GM19372 (cell line): ENCODE data around the gene TICAM2.

Experiments used
- ATAC-seq: cut with Tn5 transposase; IDR thresholded peaks from one replicate; pipeline ENCODE4 v1.9.1; 2021; ENCODE audit warnings: mild to moderate bottlenecking, low read depth, moderate library complexity; ENCODE audit not compliant: unreplicated experiment

Gene TICAM2

GRCh38 chr5:115575167-115576070 lies 26.9 kb downstream of the TICAM2 start:
- ATAC-seq: no peak

GRCh38 chr5:115573133-115573532 lies 29.1 kb downstream of the TICAM2 start:
- ATAC-seq: no peak

GRCh38 chr5:115571441-115571878 lies 30.8 kb downstream of the TICAM2 start:
- ATAC-seq: no peak

GRCh38 chr5:115568668-115569067 lies 33.6 kb downstream of the TICAM2 start:
- ATAC-seq: no peak

GRCh38 chr5:115565233-115565632 lies 37.0 kb downstream of the TICAM2 start:
- ATAC-seq: no peak

- no peak for ATAC-seq
Measured at GRCh38 chr5:115561176-115561575, 41.1 kb downstream of the TICAM2 start.

DNA sequence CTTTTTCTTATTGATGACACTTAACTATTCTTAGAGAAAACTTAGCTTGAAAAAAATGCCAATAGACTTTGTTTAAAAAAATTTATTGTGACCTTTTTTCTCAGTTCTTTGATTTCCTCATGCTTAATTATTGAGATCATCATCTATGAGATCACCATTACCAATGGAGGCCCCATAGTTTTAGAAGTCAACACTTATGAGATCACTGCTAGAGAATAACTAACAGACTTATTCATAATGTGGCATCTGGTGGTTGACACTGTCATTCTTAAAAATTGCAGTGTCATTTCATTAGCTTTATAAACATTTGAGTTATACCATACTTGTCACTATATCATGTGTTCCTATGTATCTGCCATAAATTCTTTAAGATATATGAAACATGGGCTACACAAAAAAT lies 42.8 kb downstream of the TICAM2 start:
- no peak for ATAC-seq

DNA sequence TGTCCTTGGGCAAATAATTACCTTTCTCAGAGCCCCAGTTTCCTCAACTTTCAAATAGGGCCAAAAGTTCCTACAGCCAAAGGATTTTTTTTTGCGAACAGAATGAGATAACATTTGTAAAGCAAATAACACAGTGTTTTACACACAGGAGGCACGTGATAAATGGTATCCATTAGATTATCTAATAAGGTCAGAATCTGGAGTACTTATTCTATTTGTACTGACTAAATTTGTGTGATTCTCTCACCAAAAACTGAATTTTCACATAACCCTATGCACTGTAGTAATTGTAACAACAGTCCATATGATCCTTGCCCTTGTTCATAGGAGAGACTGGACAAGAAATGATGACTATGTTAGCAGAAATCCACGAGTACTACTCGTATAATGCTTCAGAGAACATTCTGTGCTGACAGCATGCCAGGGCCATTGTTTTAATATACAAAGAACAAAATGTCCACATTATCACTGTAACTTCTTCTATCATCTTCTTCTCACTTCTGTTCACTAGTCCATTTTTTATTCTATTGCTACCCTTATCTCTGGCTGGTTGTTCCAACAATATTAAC lies 43.8 kb downstream of the TICAM2 start:
- ATAC-seq: no peak

GRCh38 chr5:115557667-115558387 lies 44.5 kb downstream of the TICAM2 start:
- no peak for ATAC-seq

DNA sequence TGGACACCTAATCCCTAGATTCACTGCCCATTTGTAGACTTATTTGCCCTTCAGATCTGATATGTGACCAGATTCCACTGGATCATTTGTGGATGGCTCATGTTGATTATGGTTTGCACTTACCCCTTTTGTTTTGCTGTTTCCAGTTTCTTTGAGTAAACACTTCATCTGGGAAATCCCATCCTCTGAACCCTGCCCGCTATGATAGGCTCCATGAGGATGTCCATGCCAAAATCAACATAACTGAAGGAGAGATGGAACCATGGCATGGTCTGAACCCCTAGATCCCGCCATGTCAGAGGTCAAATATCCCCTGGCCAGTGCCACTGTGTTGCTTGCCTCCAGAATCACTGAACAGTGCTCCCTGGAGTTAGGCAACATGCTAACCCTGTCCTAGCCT lies 46.0 kb downstream of the TICAM2 start:
- ATAC-seq: no peak

GRCh38 chr5:115555084-115555633 lies 47.1 kb downstream of the TICAM2 start:
- ATAC-seq: no peak

GRCh38 chr5:115553082-115553481 lies 49.2 kb downstream of the TICAM2 start:
- no peak for ATAC-seq

- ATAC-seq: no peak
Measured at GRCh38 chr5:115551415-115551814, 50.9 kb downstream of the TICAM2 start.

DNA sequence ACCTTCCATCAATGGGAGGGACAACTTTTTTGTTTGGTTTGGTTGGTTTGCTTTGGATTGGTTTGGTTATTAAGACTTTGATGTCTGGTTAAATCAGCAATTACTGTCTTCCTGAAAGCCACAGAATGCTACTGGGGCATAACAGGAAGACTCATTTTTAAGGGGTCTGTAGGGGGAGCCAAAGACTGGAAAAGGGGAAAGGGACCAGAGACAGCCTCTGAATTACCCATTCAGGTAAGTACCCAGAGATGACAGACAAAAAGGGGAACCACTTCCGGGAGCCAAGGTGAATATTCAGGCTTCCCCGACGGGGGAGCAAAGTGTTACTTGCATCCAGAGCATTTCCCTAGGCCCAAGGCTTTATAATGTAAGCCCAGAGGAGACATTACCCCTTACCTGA lies 53.1 kb downstream of the TICAM2 start:
- no peak for ATAC-seq

GRCh38 chr5:115548683-115549082 lies 53.6 kb downstream of the TICAM2 start:
- ATAC-seq: no peak

DNA sequence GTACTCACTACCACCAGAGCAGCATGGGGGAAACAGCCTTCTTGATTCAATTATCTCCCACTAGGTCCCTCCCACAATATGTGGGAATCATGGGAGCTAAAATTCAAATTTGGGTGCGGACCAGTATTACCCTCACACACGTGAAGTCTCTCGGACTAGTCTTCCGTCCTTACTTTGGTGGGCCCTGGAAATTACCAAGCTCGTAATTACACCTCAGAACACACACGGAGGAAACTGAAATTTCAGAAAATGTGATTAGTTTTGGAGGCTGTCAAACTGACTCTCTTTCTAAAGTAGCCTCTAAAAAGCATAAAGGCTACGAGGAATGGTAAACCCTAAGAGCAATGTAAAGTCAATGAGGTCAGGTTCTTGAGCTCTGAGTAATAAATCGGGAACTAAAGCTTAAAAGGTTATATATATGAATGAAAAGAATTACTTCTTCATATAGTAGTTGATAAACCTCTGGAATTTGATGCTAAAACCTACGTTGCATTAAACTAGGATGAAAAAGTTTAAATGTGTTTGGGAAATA lies 56.9 kb downstream of the TICAM2 start:
- ATAC-seq: no peak

- ATAC-seq: peak; percentile 93
Measured at GRCh38 chr5:115544436-115545350, 57.6 kb downstream of the TICAM2 start, which contains the start of gene FEM1C. FEM1C (minus strand) TSS chr5:115544775; CDS start chr5:115543493, 1,282 bp downstream.

DNA sequence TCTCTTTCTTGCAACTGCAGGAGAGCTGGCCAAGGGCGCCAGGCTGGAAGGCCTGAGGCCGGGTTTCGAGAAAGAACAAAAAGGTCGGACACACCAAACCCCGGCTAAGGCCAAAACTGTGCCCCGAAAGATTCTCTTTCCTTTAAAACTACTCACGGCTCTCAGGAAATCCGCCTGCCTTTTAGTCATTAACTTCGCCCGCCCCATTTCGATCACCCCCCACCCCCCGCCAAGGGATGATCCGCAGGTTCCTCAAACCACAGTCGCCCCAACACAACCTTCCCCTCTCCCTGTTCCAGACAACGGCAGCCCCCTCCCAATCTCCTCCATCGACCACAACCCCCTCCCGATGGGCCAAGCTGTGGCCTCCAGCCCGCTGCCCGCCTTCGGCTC lies 58.2 kb downstream of the TICAM2 start:
- ATAC-seq: peak; percentile 5

DNA sequence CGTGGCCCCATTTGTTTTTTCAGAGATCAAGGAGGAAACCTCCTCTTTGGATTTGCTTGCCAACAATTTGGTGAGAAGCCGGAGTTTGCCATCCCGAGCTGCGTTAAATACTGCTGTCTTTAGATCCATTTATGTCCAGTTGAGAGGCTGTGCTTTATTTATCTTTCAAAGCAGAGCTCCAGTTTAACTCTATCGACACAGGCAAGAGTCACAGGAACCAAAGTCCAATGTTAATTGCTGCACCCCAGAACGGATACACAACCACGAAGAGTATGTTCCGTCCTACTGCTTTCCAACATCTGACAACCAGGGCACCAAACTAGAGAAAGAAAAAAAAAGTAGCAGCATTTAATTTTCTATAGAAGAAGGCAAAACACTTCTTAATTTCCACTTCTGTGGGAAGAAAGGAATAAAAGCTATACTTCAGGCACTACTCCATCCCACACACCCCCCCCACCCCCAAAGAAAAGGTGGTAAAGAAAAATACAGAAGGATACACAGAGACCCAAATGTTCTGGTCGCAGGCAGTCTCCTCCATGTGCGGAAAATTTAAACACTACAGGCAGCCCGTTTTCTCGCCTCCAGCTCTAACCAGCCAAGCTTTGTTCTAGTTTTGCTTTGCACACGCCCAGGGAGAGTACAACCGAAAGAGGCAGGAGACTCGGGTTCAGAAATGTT lies 58.8 kb downstream of the TICAM2 start:
- ATAC-seq: peak; percentile 21
